Measurements from ENCODE around the gene CFAP70. TPM values are rescaled to one million over a fixed set of nuclear protein-coding genes. Genes with fewer than 3 reads are reported as not detected.

Gene CFAP70
- total RNA-seq, 1 donor from 2014 or later = 3.6 TPM

DNA sequence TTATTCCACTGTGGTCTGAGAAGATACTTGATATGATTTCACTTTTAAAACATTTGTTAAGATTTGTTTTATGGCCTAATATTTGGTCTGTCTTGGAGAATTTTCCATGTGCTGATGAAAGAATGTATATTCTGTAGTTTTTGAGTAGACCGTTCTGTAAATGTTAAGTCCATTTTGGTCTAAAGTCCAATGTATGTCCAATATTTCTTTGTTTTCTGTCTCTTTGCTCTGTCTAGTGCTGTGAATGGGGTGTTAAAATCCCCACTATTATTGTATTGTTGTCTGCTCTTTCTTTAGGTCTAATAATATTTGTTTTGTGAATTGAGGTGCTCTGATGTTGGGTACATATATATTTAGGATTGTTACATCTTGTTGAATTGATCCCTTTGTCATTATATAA, 142.9 kb downstream of the CFAP70 start:
- no peak for DNase-seq (ENCODE audit: low spot score)

DNA sequence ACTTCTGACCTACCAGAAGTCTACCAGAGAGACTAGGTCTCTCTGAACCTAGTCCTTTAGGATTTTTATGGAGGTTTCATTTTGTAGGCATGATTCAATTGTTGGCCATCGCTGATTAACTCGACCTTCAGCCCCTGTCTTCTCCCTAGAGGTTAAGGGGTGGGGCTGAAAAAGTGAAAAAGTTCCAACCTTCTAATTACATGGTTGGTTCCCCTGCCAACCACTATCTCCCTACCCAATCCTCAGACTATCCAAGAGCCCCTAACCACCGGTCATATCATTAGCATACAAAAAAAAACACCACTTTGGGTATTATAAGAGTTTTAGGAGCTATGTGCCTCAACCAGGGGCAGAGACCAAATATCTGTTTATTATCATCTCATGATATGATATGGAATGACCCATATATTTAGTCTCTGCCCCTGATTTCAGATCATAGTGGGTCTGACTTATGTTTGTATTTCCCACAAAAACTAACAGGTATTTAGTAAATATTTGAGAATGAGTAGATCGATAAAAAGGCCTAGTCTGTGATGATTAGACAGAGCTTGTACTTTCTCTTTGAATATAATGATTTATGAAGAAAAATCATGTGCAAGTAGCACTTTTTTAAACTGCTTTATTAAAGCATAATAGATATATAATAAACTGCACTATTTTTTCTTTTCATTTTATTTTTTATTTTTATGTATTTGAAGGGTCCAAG, 147.4 kb downstream of the CFAP70 start:
- DNase-seq (ENCODE audit: low spot score) = no peak

DNA sequence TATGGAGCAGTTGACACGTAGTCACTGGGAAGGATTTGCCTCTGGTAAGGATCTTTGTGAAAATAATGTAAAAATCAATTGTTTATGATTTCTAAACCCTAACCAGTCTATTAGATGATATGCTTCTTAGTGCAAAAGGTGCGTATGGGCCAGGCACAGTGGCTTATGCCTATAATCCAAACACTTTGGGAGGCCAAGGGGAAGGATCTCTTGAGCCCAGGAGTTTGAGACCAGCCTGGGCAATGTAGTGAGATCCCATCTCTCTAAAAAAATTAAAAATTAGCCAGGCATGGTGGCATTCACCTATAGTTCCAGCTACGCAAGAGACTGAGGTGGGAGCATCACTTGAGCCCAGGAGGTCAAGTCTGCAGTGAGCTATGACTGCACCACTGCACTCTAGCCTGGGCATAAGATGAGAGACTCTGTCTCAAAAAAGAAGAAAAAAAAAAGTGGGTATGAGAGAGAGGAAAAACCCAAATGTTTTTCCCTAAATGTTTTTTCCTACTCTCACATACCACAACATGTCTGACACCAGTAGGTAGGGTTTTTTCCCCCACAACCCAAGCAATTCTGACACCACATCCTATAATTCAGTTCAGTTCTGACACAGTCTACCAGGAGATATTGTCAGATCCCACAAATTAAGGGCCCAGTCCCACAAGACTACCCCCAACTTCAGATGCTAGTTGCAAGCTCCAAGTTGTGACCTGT, 148.1 kb downstream of the CFAP70 start:
- no peak for DNase-seq (ENCODE audit: low spot score)

DNA sequence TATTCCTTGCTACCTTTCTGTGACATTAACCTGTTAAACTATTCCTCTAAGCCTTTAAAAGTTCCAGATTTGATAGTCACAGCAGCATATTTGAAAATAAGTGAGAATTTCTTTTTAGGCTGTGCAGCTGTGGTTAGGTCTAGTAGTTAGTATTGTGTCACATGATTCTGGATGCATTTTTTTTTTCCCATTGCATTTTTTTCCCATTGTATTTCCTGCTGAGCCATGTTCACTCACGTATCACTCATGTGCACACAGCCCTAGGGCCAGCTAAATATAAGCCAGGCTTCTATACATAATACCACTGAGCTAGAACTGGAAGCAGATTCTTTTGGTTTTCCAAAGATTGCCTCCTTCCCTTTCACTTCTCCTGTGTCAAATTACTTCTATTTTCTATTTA, 149.0 kb downstream of the CFAP70 start:
- no peak for DNase-seq (ENCODE audit: low spot score)

DNA sequence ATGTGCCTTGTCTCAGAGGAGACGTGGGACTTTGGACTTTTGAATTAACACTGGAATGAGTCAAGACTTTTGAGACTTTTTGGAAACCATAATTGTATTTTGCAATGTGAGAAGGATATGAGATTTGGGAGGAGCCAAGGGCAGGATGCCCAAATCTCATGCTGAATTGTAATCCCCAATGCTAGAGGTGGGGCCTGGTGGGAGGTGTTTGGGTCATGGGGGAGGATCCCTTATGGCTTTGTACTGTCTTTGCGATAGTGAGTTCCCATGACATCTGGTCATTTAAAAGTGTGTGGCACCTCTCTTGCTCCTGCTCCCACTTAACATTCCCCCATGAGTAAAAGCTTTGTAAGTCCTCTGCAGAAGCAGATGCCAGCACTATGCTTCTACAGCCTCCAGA, 150.8 kb downstream of the CFAP70 start:
- DNase-seq (ENCODE audit: low spot score) = no peak

DNA sequence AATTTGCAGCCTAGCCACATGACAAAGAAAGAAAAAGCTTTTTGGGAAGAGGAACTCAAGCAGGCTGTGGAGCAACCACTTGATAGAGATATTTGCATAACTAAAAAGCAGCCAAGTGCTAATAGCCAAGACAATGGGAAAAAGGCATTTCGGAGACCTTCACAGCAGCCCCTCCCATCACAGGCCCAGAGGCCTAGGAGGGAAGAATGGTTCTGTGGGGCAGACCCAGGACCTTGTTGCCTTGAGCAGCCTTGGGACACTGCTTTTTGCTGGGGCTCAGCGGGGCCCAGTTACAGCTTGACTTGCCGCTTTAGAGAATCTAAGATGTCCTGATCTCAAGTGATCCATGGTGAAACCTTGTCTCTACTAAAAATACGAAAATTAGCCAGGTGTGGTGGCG, 152.3 kb downstream of the CFAP70 start:
- no peak for DNase-seq (ENCODE audit: low spot score)

DNA sequence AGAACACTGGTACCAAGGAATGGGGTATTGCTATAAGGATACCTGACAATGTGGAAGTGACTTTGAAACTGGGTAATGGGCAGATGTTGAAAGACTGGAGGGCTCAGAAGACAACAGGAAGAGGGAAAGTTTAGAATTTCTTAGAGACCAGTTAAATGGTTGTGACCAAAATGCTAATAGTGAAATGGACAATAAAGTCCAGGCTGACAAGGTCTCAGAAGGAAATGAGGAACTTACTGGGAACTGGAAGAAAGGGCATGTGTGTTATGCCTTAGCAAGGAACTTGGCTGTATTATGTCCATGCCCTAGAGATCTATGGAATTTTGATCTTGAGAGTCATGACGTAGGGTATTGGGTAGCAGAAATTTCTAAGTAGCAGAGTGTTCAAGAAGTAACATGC, 152.8 kb downstream of the CFAP70 start:
- no peak for DNase-seq (ENCODE audit: low spot score)

DNA sequence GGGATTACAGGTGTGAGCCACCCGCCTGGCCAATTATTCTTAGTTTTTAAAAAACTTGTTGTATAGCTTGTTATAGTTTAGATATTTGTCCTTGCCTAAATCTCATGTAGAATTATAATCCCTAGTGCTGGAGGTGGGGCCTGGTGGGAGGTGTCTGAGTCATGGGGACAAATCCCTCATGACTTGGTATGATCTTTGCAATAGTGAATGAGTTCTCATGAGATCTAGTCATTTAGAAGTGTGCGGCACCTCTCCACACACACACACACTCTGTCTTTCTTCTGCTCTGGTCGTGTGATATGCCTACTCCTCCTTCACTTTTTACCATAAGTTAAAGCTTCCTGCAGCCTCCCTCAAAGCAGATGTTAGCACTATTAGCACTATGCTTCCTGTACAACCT, 153.6 kb downstream of the CFAP70 start:
- no peak for DNase-seq (ENCODE audit: low spot score)

Other genes with a start within 250 kb of the CFAP70 start
- gene NUDT13, start 248.4 kb downstream of the CFAP70 start, total RNA-seq = 2.7 TPM
- 22.1 TPM for gene ECD, start 190.9 kb downstream of the CFAP70 start, total RNA-seq
- gene FAM149B1, start 190.7 kb downstream of the CFAP70 start, total RNA-seq = 27.9 TPM
- 14.1 TPM for gene DNAJC9, start 111.6 kb downstream of the CFAP70 start, total RNA-seq
- 84.2 TPM for gene MRPS16, start 106.2 kb downstream of the CFAP70 start, total RNA-seq
- gene ANXA7, start 55.2 kb upstream of the CFAP70 start, total RNA-seq = 119 TPM
- gene MSS51, start 74.7 kb upstream of the CFAP70 start, total RNA-seq = 2.0 TPM
- 46.4 TPM for gene PPP3CB, start 137.2 kb upstream of the CFAP70 start, total RNA-seq
- gene USP54, start 232.5 kb upstream of the CFAP70 start, total RNA-seq = 65.2 TPM

Measured in mucosa of gallbladder (tissue), 1 donor.